NCI-H2227 (cell line): ENCODE data around the gene MTMR1.

ENCODE experiments used
- DNase-seq: peaks from one replicate; lab custom pipeline; 2025; ENCODE audit not compliant: unreplicated experiment; lab: John Stamatoyannopoulos, UW

The MTMR1 gene

DNA sequence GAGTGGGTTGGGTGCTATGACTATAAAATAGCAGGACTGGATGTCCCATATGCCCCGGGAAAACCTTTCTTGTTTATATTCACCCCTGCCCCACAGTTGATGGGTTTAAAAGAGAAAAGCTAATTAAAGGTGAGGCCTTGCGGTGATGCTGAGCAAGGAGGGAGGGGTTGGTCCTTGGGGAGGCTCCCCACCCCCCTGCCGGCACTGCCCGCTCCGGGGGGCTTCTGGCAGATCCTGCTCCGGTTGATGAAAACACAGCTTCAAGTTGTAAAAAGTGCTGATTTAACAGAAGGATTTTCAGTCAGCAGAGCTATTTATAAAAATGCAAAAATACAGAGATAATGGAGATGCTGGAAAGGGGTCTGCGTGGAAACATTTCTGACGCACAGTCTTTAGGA lies 68.6 kb downstream of the MTMR1 start:
- DNase-seq, result no peak

DNA sequence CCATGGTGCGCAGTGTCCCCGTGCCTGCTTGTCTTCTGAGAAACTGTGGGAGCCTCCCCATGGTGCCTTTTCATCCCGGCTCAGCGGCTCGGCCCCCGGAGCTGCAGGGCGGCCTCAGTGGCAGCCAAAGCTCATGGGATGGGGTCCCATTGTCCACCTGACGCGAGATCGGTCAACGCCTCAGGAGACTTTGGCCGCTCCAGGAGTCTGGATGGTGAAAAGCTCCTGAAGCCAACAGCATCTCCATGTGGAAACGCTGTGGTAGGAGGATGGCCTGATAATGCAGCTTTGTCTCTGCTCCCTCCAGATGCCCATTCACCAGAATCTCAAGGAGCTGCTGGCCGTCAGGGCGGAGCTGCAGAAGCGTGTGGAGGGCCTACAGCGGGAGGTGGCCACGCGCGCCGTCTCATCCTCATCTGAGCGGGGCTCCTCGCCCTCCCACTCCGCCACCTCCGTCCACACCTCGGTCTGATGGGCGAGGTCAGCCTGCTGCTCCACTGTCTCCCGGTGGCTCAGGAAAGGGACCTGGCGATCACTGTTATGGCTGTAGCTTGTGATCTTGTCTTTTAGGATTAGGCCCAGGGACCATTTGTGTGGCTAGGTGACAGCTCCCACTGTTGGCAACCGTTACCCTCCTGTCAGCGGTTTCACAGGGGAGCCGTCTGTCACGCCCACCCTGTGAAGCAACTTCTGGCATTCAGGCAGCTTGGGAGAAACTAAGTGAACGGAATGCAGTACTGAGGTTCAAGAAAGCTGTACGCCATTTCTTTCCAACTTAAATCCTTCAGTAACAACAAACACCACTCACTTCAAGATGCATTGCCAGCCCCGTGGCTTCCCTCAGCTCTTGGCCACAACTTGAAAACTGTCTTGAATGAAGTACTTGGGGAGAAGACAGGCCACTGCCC lies 69.3 kb downstream of the MTMR1 start:
- no peak for DNase-seq

DNA sequence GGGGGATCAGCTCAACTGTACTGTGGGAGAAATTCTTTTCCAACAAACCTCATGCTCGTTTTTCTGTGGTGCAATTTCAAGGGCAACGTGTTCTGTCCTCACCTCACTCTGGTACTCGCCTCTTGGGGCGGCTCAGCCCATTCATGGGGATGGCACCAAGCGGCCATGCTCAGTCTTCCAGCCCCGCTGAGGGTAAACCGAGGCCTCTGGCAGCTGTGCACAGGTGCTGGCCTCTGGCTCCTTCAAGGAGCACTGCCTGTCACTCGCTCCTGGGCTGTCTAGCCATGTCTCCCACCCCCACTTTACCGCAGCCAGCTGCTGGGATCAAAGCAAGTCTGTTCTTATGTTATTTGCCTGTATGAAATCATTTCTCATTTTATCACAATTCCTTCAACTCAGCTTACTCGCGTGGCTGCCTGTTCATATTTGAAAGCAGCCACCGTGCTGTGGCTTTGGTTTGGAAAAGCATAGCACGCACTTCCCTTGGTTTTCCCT lies 70.2 kb downstream of the MTMR1 start:
- DNase-seq, result no peak

DNA sequence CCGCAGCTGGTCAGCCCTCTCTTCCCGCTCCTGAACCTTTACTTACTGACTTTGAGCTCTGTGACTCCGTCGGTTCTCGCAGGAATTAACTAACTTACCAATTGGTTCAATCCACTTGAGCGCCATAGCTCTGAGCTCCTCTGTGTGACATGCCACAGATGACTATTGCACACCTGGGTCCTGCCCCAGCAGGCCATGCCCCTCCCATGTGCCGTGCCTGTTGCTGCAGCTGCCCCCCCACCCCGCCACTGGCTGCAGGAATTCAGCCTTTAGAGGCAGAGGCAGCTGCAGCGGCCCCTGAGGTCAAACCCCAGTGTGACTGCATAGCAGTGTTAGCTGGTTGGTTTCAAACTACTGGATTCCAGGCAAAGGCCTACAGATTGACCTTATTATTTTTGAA lies 70.6 kb downstream of the MTMR1 start:
- DNase-seq, result no peak

DNA sequence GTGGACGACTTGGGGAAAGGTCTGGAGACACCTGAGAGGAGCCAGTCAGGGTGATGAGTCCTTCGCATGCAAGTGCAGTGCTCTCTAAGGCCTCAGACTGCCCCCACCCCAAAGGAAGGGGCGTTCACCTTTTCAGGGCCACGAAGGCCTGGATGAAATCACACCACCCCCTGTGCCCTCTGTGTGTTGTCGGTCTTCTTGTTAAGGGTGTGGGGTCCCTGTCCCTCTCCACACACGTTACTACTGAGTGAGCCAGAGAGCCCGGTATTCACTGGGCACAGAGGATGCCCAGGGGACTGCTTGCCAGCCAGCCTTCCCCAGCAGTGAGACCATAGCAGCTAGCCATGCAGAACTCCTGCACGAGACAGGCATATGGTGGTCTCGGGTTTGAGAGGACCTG lies 72.0 kb downstream of the MTMR1 start:
- DNase-seq, result no peak

DNA sequence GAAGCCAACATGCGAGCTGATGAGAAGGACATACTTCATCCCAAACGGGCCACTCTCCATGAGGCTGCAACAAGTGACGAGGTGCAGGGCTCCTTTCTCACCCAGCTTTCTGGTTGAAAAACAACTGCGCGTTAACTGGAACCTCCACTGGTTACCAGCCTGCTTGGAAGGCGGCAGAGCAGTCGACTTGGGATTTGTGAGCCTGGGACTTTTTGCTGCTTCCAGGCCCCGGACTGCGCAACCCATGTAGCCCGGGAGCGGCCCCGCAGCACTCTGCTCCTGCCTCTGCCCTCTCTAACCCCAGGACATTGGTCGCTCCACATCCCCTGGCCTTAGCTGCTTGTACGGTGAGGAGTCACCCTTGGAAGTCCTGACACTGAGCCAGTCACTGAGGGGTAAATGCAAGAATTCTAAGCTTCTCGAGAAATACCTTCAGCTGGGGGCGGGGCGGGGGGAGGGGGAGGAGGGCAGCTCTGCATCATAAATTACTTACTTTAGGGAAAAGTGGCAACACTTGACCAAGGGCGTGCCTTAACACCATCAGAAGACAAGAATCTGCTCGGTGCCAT lies 72.7 kb downstream of the MTMR1 start:
- no peak for DNase-seq

DNA sequence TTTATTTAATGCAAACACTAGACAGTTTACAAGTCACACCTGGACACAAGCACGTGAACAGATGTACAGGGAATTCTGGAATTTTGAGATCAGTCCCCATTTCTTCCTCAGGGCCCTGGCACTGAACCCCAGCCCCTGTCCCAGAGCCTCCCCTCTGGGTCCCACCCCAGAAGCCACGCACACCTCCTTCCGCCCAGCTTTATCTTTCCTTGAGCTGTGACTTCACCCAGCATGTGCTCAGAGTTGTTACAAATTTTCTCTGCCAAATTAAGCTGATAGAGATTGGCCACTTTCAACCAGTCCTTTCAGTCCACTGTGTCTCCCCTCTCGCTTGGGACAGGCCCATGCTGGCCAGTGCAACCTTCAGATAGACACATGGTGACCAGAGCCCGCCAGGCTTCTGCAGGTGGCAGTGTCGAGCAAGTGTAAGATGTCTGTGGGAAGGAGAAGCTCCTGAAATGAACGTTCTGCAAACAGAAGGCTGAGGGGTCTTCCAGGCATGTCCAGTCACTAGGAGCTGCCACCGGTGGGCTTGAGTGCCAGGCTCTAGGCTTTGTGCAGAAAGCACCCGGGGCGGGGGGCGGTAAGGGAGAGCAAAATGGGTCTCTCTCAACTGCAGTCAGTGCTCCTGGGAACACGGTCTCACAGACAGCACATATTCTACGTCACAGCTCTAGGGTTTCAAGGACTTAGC lies 73.3 kb downstream of the MTMR1 start:
- DNase-seq, result no peak

DNA sequence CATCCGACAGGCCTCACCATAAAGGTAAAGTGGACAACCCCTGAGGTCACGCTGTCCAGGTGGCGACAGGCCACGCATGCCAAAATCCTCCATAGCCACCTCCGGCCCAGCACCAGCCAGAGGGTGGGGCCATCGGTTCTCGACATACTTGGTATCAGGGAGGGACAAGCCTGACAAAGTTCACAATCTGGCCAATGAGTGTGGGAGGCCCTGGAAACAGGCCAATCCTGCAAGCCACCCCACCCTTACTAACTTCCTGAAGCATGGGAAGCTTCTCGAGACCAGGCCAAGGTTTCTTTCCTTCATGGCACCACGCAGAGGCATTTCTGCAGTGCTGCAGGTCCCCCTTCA lies 73.8 kb downstream of the MTMR1 start:
- DNase-seq, result no peak

DNA sequence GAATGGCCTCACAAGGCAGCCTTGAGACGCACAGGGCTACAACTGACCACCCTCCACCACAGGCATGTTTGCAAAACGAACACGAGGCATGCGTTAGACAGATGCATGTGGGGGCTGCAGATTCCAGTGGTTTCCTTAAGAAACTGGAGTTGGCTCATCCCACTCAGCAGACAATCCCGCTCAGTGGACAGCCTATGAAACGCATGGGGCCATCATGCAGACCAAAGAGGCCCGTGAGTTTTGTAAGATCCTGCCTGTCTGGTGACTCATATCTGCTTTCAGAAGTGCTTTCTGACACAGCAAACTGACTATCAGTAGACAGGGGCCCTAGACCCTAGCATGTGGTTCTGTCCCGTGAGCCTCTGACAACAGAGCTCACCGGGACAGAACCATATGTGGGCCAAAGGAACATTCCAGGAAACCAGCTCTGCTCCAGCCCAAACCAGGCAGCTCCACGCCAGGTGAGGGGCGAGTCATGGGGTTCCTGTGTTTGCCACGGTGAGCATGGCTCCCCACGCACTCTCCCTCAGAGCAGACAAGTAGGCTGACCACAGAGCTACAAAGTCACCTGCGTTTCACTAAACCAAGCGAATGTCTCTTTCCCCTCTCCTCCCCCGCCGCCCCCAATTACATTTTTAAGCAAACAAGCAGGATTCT lies 74.4 kb downstream of the MTMR1 start:
- no peak for DNase-seq

DNA sequence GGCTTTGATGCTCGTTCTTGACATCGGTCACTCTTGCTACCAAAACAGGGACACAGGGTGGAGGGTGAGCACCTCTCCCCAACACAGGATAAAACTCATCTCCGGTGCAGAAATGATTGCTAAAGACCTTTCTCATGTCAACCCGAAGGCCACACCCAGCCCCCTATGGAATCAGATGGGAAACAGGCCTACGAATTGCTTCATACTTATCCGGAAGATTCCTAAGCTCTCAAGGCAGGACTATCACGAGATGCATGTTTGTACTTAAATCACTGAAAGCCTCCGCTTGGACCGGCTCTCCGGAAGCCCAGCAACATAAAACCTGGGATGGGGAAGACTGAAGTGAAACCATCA lies 74.9 kb downstream of the MTMR1 start:
- no peak for DNase-seq

DNA sequence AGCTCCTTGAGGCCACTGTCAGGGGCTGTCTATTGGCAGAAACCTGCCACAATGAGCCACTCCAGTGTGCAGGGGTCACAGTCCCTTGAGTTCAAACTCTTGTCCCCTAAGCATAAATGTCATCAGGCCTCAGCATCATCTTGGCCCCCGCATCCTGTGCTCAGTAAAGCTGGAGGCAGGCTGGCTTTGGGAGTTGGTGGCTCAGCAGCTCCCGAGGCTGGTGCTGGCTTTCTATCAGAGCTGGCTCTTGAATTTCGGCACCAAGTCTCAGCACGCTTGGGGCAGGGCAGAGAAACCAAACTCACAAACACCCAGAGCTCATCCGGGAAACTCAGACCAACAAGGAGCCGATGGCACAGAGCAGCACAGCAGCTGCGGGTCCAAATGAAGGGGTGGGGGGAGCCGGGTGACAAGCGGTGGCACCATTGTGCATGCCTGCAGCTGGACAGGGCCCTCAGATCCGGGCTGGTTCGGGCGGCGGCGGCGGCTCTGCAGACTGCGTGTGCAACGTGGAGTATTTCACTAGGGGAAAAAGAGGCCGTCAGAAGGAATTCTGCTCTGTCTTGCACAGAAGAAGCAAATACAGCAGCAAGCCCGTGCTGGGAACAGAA lies 75.5 kb downstream of the MTMR1 start:
- no peak for DNase-seq

DNA sequence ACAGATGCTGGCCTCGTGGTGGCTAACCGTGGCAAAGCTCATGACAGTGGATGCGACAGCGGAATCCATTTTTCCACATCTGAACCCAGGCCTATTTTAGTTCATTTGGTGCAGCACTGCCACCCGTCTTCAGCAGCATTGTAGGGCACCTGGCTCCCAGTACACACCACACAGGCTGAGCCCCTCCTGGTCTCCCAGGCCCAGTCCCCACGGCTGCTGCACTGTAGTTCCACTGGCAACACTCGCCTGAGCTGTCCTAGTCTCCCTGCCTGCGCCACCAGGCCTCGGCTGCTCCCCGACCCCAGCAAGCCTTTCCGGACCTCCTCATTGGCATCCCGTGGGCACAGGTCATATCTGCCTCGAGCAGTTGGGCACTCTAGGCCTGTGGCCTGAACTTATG lies 76.2 kb downstream of the MTMR1 start:
- no peak for DNase-seq

DNA sequence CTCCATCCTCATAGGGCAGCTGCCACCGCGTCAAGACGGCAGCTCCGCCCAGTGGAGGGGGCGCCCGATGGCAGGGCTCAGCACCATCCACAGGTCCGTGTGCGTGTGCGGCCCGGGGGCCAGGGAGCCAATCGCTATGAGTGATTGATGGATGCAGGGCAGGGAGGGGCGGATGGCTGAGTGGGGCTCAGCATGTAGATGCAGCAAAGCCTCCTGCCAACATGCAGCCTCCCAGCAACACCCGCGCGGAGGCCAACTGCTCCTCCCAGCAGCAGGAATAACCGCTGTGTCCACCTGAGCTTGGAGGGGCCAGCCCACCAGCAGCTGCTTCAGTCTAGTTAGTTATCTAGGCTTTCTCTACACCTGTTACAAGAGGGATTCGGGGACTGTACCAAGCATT lies 77.4 kb downstream of the MTMR1 start:
- DNase-seq, result no peak

DNA sequence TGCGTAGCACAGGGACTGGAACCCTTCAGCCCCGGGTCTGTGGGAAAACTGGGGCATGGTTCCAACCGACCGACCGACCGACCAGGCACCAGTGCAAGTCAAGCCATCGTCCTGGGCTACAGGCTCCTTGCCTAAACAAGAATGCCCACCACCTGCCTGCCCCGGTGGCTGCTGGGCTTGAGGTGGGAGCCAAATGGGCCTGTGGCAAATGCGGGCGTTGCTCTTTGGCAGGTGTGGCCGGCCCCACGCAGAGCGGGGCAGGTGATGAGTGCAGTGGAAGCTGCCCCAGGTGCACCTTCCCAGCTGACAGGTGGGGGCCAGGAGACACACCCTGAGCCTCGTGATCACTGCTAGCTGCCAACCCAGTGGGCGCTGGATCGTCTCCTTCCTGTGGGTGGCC lies 77.9 kb downstream of the MTMR1 start:
- no peak for DNase-seq

DNA sequence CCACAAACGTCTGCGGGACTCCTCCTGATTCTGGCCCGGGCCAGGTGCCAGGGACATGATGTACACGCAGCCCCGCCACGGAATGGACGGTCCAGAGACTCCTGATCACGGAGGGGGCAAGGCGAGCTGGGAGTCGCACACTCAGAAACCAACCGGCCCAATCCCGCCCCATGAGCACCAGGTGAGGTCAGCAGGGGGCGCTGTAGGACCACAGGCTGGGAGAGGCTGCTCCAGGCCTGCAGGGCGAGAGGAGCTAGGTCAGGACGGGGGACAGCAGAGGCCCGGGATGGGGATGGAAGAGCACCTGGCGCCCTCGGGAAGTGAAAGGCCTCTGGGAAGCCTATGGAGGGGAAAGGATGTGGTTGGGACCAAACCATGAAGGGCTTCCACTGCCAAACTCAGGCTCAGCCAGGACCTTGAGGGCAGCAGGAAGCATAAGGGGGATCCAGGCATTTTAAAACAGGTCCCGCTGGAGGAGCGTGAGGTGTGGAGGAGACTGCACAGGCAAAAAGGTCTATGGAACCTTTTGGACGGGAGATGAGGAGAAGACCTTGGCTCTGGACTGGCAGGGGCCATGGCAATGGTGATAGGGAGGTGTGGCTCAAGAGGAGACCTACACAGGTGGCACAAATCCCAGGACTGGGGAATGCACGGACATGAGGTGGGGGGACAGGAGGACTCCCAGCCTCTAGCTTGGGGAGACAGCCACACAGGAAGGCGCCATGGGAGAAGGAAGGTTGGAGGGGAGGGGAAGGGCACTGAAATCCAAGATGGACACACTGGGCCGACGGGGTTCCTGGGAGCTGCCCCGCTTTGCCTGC lies 79.2 kb downstream of the MTMR1 start:
- DNase-seq, result peak; percentile 66

DNA sequence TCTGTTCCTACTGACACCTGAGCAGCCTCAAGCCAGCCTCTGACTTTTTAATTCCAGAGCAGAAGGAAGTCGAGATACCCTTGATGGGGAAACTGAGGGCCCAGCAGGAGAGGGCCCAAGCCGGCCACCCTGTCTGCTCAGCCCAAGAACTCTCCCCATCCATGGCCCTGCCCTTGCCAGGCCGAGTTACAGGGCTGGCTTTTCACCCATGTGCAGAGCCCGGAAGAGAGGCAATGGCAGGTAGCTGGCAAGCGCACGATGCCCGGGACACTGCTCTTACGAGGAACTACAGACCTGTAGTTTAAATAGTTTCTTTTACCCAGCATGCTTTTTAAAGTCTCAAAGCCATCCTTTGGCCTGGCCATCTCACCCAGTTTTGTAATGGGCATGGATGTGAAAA lies 79.9 kb downstream of the MTMR1 start:
- DNase-seq, result no peak

DNA sequence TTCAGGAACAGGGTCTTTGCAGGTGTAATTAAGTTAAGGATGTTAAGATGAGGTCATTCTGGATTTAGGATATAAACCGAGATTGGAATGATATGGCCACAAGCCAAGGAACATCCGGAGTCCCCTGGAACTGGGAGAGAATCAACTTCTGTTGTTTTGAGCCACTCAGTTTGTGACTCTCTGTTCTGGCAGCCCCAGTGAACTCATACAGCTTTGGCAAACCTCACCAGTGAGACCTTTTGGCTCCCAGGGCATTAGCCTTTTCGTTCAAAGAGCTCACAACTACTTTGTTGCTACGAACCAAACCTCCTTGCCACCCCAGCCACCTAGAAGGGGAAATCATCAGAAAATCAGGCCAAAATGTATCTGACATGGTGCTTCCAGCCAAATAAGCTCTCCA lies 80.4 kb downstream of the MTMR1 start:
- no peak for DNase-seq

DNA sequence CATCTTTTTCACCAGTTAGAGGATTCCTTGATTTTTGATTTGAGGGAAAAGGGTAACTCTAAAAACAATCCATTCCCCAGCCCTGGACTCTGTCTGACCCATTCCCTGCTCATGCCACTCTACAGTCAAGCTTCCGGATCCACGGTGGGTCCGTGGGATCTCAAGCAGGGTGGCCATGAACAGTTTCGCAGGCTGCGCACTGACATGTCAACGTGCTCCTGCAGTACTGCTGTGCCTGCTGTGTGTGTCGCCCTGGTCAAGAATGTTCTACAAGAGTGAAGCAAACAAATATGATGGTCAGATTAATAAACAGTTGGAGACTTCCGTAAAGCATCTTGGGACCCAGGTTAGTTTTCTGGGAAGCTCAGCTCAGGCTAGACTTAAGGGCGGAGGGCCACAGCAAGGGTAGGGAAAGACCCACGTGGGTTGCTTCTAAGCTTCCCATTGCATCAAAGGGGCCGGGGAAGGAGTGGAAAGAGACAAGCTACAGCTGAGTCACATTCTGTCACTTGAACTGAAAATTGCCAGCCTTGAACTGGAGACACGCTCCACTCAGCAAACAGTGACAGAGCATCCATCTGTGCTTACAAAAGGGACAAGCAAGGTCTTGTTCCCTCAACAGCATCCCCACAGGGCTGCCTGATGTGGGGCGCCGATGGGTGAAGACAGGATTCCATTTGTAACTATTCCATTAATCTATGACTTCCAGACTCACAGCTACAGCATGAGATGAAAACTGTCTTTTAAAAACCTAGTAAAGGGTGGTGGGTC lies 81.8 kb downstream of the MTMR1 start:
- DNase-seq, result no peak

DNA sequence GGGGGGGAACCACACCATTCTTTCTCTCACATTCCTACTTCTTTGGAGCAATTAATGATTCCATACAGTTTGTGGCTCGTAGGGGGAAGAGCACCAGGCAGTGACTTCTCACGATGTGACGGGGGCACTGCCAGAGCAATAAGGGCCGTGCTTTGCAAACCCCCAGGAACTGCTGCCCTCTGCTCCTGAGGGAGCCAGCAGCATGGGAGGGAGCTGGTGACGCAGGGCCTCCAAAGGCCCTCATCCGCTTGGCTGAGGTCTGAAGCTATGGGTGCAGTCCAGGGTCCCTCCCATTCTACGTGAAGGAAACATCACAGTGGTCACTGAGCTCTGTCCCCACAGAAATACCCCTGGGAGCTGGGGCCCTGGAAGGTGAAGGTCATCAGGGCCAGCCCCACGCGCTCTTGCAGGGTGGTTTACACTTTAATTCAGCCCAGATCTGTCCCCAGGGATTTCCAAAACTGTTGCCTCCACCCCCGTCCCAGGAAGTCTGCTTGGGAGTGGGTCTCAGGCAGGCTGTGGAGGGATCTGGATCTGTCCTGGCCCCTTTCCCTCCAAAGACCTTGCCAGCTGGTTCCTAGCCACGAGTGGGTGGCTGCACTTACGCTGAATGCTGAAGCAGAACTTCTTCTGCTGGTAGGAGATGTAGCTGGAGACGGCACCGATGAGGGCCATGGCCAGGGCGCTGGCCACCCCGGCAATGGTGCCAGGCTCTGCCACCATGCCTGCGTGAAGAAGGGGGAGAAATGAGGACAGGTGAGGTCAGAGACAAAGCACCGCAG lies 82.6 kb downstream of the MTMR1 start:
- no peak for DNase-seq
